PC-9 (cell line): ENCODE results near the gene TTLL13.

Source experiments
- EZH2 ChIP-seq: fragments of 200-600 bp; sonication (generic); IDR thresholded peaks from 2 replicates; pipeline ENCODE4 v1.8.0; 2017; ENCODE audit warnings: antibody characterized with exemption, low read depth
- TF ChIP-seq, protein P1 (sequence below): fragments of 200-600 bp; sonication (generic); conservative IDR thresholded peaks from 2 replicates; pipeline ENCODE4 v1.6.1; 2017; ENCODE audit warnings: mixed run types, antibody characterized with exemption, mild to moderate bottlenecking, moderate library complexity

DNA sequence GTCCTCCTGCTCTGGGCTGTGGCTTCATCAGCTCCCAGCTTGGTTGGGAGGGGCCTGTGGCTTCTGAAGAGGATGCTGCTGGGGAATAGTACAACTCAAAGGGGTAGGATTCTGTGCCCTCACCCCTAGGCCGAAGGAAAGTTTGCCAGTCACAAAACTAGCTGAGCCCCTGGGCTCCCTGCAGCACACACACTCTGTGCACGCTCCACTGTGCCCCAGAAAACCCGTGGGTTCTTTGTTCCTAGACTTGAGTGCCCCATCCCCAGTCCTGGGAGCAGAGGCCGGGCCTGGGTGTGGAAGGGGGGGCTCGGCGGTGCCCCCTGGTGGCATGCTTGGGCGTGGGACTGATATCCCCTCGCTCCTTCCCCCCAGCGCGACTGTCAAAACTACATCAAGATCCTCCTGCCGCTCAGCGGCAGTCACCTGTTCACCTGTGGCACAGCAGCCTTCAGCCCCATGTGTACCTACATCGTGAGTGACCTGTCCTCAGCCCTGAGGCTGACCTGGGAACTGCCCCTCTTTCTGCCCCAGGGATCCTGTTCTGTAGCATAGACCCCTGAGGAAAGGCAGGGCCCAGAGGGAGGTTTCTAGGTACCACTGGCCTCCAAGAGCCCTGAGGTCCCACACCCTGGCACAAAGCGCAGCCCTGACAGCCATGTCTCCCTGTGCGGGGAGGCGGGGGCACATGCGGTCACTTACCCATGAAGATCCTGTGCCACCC lies 29.8 kb upstream of the TTLL13 start:
- TF ChIP-seq, protein P1, sequence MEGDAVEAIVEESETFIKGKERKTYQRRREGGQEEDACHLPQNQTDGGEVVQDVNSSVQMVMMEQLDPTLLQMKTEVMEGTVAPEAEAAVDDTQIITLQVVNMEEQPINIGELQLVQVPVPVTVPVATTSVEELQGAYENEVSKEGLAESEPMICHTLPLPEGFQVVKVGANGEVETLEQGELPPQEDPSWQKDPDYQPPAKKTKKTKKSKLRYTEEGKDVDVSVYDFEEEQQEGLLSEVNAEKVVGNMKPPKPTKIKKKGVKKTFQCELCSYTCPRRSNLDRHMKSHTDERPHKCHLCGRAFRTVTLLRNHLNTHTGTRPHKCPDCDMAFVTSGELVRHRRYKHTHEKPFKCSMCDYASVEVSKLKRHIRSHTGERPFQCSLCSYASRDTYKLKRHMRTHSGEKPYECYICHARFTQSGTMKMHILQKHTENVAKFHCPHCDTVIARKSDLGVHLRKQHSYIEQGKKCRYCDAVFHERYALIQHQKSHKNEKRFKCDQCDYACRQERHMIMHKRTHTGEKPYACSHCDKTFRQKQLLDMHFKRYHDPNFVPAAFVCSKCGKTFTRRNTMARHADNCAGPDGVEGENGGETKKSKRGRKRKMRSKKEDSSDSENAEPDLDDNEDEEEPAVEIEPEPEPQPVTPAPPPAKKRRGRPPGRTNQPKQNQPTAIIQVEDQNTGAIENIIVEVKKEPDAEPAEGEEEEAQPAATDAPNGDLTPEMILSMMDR: peak; percentile 72
- TF ChIP-seq EZH2: no peak
